HepG2 (cell line): ENCODE data around the gene STRN3. TPM values are rescaled to one million over a fixed set of nuclear protein-coding genes. Genes with fewer than 3 reads are reported as not detected.

Experiments used
- ASH2L ChIP-seq: fragments of 300-600, 200-600 bp; sonication (generic); IDR thresholded peaks from 2 replicates; pipeline ENCODE4 v1.7.0; 2017; ENCODE audit warnings: low read depth, mild to moderate bottlenecking, moderate library complexity, mixed read lengths, low read length; ENCODE audit not compliant: insufficient read length
- FOSL2 ChIP-seq: sonication (generic); formaldehyde crosslinking; IDR thresholded peaks from 2 replicates; pipeline ENCODE4 v1.4.0; 2020; ENCODE audit warnings: missing genetic modification reagents
- FOXA1 ChIP-seq, 2 experiments: fragments of 450-650 bp in 1 of 2; sonication (generic) in 1 of 2; formaldehyde crosslinking in 1 of 2; IDR thresholded peaks; 2 replicates each; pipeline versions ENCODE4 v1.4.0 to v1.6.1; 2016 to 2020; ENCODE audit warnings: missing genetic modification reagents in 1 of 2
- GLI4 ChIP-seq: sonication (generic); formaldehyde crosslinking; IDR thresholded peaks from 2 replicates; pipeline ENCODE4 v1.5.1; 2020; ENCODE audit warnings: missing genetic modification reagents, mild to moderate bottlenecking, moderate library complexity, borderline replicate concordance
- MED8 ChIP-seq: sonication (generic); formaldehyde crosslinking; IDR thresholded peaks from 2 replicates; pipeline ENCODE4 v1.8.1; 2023; ENCODE audit warnings: mild to moderate bottlenecking, missing genetic modification reagents; ENCODE audit not compliant: insufficient replicate concordance
- NCOA2 ChIP-seq: sonication (generic); formaldehyde crosslinking; IDR thresholded peaks from 2 replicates; pipeline ENCODE4 v1.8.0; 2022; ENCODE audit warnings: inconsistent platforms
- ONECUT2 ChIP-seq: sonication (generic); formaldehyde crosslinking; IDR thresholded peaks from 2 replicates; pipeline ENCODE4 v1.4.0; 2020; ENCODE audit warnings: missing genetic modification reagents
- PPARG ChIP-seq: conservative IDR thresholded peaks from 2 replicates; pipeline ENCODE4 v1.6.1; 2016; ENCODE audit warnings: missing biosample characterization, missing genetic modification reagents
- SOX13 ChIP-seq, 3 experiments: fragments of 450-650 bp in 1 of 3; sonication (generic) in 1 of 3; formaldehyde crosslinking in 1 of 3; IDR thresholded peaks in 2 of 3; conservative IDR thresholded peaks in 1 of 3; 2 replicates each; pipeline versions ENCODE4 v1.5.0 to v1.6.1; 2016 to 2020; ENCODE audit warnings: antibody characterized with exemption in 1 of 3, mild to moderate bottlenecking in 1 of 3, missing compliant biosample characterization in 1 of 3, missing genetic modification reagents in 1 of 3, moderate library complexity in 1 of 3
- SP140L ChIP-seq: sonication (generic); formaldehyde crosslinking; IDR thresholded peaks from 2 replicates; pipeline ENCODE4 v1.4.0; 2020; ENCODE audit warnings: missing genetic modification reagents, borderline replicate concordance
- TEAD3 ChIP-seq: optimal IDR thresholded peaks from 2 replicates; pipeline ENCODE3; 2016; ENCODE audit warnings: borderline replicate concordance
- ZFP36 ChIP-seq: fragments of 150-350 bp; IDR thresholded peaks from 2 replicates; pipeline ENCODE4 v1.6.1; 2018; ENCODE audit warnings: borderline replicate concordance, low read length, low read depth; ENCODE audit not compliant: partially characterized antibody
- ZMYM3 ChIP-seq: sonication (generic); formaldehyde crosslinking; IDR thresholded peaks from 2 replicates; pipeline ENCODE4 v1.5.1; 2020; ENCODE audit warnings: mild to moderate bottlenecking, missing genetic modification reagents
- ZMYM4 ChIP-seq: sonication (generic); formaldehyde crosslinking; IDR thresholded peaks from 2 replicates; pipeline ENCODE4 v1.8.1; 2023; ENCODE audit warnings: mild to moderate bottlenecking, missing genetic modification reagents
- ZNF136 ChIP-seq: sonication (generic); formaldehyde crosslinking; IDR thresholded peaks from 2 replicates; pipeline ENCODE4 v1.8.1; 2022; ENCODE audit warnings: low read depth, mild to moderate bottlenecking, moderate library complexity, missing genetic modification reagents
- ZNF331 ChIP-seq: sonication (generic); formaldehyde crosslinking; IDR thresholded peaks from 2 replicates; pipeline ENCODE4 v1.4.0; 2020; ENCODE audit warnings: missing genetic modification reagents
- ZNF333 ChIP-seq: sonication (generic); formaldehyde crosslinking; IDR thresholded peaks from 2 replicates; pipeline ENCODE4 v1.4.0; 2020; ENCODE audit warnings: mild to moderate bottlenecking, missing genetic modification reagents, borderline replicate concordance
- ZNF598 ChIP-seq: sonication (generic); formaldehyde crosslinking; IDR thresholded peaks from 2 replicates; pipeline ENCODE4 v1.5.1; 2020; ENCODE audit warnings: mild to moderate bottlenecking, missing genetic modification reagents, borderline replicate concordance
- ZSCAN29 ChIP-seq: sonication (generic); formaldehyde crosslinking; conservative IDR thresholded peaks from 2 replicates; pipeline ENCODE4 v1.4.0; 2020; ENCODE audit warnings: mild to moderate bottlenecking, missing genetic modification reagents
- polyA plus RNA-seq, 8 experiments: library from polyadenylated mRNA; depleted of rRNA in 3 of 8; stranded (reverse) in 7 of 8; unstranded in 1 of 8; fragments of >200 nt; fragmentation: Illumina TruSeq in 4 of 8; extraction: Trizol in 4 of 8; gene quantifications; 2 replicates each; pipeline versions ENCODE4 v1.2.1 to v1.2.3, GENCODE V29; 2011 to 2016; ENCODE audit warnings: low read depth in 4 of 8, missing spikeins in 1 of 8, mixed read lengths in 1 of 8; ENCODE audit not compliant: insufficient read depth in 1 of 8
- total RNA-seq, 5 experiments: library from RNA; depleted of rRNA; stranded (reverse); fragments of >200 nt; fragmentation: Illumina TruSeq; extraction: Trizol; gene quantifications; 2 replicates each; pipeline ENCODE4 v1.2.3, GENCODE V29; 2016; ENCODE audit warnings: low read depth in 1 of 5
- TF ChIP-seq, protein P1 (sequence below): IDR thresholded peaks from 2 replicates; pipeline ENCODE4 v1.6.1; 2016; ENCODE audit warnings: low read depth
- TF ChIP-seq, protein P2 (sequence below): sonication (generic); IDR thresholded peaks from 2 replicates; pipeline ENCODE4 v1.6.1; 2016; ENCODE audit warnings: low read depth, borderline replicate concordance
- TF ChIP-seq, protein P3 (sequence below): IDR thresholded peaks from 2 replicates; pipeline ENCODE4 v1.6.1; 2018; ENCODE audit warnings: missing genetic modification reagents, mild to moderate bottlenecking, missing compliant biosample characterization
- TF ChIP-seq, protein P4 (sequence below): sonication (generic); formaldehyde crosslinking; IDR thresholded peaks from 2 replicates; pipeline ENCODE4 v1.9.0; 2021; ENCODE audit warnings: missing genetic modification reagents, borderline replicate concordance

The STRN3 gene
- total and polyA plus RNA-seq, 2 of the 13 experiments (the other 11 are each of a cell fraction or from before 2014, with no cell fraction given) = 49.4 to 123 TPM

DNA sequence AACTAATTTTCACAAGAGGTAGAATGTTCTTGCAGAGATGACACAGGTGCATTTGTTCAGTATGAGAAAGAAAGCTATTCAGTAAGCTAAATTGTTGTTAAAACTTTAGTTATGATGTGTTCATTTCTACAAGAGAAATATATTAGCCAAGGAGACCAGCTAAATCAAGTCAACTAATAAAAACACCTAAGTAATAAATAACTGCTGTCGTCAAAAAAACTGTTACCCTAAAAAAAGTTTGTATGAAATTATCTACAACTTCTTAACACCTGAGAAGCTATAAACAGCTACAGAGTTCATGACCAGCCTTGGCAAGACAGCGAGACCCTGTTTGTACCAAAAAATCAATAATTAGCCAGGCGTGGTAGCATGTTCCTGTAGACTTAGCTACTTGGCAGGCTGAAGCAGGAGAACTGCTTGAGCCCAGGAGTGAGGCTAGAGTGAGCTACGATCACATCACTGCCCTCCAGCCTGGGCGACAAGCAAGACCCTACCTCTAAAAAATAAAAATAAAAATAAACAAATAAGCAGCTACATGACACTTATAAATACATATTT is 68.3 kb downstream of the STRN3 start (continued):
- TF ChIP-seq, protein P1, sequence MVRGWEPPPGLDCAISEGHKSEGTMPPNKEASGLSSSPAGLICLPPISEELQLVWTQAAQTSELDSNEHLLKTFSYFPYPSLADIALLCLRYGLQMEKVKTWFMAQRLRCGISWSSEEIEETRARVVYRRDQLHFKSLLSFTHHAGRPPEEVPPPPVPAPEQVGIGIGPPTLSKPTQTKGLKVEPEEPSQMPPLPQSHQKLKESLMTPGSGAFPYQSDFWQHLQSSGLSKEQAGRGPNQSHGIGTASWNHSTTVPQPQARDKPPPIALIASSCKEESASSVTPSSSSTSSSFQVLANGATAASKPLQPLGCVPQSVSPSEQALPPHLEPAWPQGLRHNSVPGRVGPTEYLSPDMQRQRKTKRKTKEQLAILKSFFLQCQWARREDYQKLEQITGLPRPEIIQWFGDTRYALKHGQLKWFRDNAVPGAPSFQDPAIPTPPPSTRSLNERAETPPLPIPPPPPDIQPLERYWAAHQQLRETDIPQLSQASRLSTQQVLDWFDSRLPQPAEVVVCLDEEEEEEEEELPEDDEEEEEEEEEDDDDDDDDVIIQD = 0 out of 2 replicates have a peak, but pooled peaks have one; percentile 16
- TF ChIP-seq GLI4 (CRISPR knock-in tag) (no peak), ZNF136 (CRISPR knock-in tag) (no peak), ZSCAN29 (CRISPR knock-in tag) (peak; percentile 62; the same call in 1 of the 2 replicates), PPARG (CRISPR knock-in tag) (peak; percentile 44; the same call in 1 of the 2 replicates), ZMYM4 (CRISPR knock-in tag) (peak; percentile 54; the same call in 1 of the 2 replicates), MED8 (CRISPR knock-in tag) (no peak), ZFP36 (no peak), ZNF598 (CRISPR knock-in tag) (no peak), ONECUT2 (CRISPR knock-in tag) (peak; percentile 97), NCOA2 (CRISPR knock-in tag) (0 out of 2 replicates have a peak, but pooled peaks have one; percentile 18), SOX13 (IDR thresholded peaks at IDR 0.05) (no peak), SOX13 (CRISPR knock-in tag; conservative IDR thresholded peaks at IDR 0.05 in 1 of 2, IDR thresholded peaks at IDR 0.05 in 1 of 2) (0 out of 4 replicates have a peak, but pooled peaks of 1 of the 2 experiments have one; percentile 16), TEAD3 (peak; percentile 52), FOXA1 (IDR thresholded peaks at IDR 0.05) (no peak), FOXA1 (CRISPR knock-in tag; IDR thresholded peaks at IDR 0.05) (0 out of 2 replicates have a peak, but pooled peaks have one; percentile 4), ZMYM3 (CRISPR knock-in tag) (no peak), ZNF333 (CRISPR knock-in tag) (no peak), ZNF331 (peak; percentile 43; the same call in 1 of the 2 replicates), SP140L (CRISPR knock-in tag) (0 out of 2 replicates have a peak, but pooled peaks have one; percentile 52), ASH2L (peak; percentile 15), FOSL2 (CRISPR knock-in tag) (peak; percentile 15; the same call in 1 of the 2 replicates)
- TF ChIP-seq, protein P2, sequence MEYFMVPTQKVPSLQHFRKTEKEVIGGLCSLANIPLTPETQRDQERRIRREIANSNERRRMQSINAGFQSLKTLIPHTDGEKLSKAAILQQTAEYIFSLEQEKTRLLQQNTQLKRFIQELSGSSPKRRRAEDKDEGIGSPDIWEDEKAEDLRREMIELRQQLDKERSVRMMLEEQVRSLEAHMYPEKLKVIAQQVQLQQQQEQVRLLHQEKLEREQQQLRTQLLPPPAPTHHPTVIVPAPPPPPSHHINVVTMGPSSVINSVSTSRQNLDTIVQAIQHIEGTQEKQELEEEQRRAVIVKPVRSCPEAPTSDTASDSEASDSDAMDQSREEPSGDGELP = no peak
- TF ChIP-seq, protein P3, sequence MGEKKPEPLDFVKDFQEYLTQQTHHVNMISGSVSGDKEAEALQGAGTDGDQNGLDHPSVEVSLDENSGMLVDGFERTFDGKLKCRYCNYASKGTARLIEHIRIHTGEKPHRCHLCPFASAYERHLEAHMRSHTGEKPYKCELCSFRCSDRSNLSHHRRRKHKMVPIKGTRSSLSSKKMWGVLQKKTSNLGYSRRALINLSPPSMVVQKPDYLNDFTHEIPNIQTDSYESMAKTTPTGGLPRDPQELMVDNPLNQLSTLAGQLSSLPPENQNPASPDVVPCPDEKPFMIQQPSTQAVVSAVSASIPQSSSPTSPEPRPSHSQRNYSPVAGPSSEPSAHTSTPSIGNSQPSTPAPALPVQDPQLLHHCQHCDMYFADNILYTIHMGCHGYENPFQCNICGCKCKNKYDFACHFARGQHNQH (CRISPR knock-in tag) = peak; percentile 49; the same call in 1 of the 2 replicates
- TF ChIP-seq, protein P4, sequence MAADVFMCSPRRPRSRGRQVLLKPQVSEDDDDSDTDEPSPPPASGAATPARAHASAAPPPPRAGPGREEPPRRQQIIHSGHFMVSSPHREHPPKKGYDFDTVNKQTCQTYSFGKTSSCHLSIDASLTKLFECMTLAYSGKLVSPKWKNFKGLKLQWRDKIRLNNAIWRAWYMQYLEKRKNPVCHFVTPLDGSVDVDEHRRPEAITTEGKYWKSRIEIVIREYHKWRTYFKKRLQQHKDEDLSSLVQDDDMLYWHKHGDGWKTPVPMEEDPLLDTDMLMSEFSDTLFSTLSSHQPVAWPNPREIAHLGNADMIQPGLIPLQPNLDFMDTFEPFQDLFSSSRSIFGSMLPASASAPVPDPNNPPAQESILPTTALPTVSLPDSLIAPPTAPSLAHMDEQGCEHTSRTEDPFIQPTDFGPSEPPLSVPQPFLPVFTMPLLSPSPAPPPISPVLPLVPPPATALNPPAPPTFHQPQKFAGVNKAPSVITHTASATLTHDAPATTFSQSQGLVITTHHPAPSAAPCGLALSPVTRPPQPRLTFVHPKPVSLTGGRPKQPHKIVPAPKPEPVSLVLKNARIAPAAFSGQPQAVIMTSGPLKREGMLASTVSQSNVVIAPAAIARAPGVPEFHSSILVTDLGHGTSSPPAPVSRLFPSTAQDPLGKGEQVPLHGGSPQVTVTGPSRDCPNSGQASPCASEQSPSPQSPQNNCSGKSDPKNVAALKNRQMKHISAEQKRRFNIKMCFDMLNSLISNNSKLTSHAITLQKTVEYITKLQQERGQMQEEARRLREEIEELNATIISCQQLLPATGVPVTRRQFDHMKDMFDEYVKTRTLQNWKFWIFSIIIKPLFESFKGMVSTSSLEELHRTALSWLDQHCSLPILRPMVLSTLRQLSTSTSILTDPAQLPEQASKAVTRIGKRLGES (CRISPR knock-in tag) = no peak
